ENCODE results near the gene HOXA6. TPM values are rescaled to one million over a fixed set of nuclear protein-coding genes. Genes with fewer than 3 reads are reported as not detected.

The HOXA6 gene
- total RNA-seq, 4 donors from 2014 or later: 5.7 to 15.4 (median 12.4) TPM

DNA sequence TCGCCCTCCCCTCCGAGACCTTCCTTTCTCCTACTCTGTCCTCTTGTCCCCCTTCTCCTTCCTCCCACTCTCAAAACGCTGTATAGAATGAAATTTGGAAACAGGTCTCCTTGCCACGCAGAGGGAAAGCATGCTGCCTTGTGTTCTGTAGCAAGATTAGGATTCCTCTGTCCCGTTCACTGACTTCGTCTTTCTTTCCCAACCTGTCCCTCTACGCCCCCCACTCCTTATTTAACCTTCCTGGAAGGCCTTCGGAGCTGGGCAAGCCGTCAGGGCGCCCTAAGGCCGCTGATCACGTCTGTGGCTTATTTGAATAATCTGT is 16.4 kb upstream of the HOXA6 start:
- 17% methylated on average over 12 of the region's 12 CpGs for WGBS, 2 donors
- intact Hi-C loops (cut with DNase I; ENCODE audit: low total_unique reads): loop anchor here (5.0 to 10.0 kb wide), 2 partner anchors 797 to 959 kb away; partner anchors contain the start of genes CBX3 and HNRNPA2B1
- peak overlapping the region; percentile 54 for H3K4me3 ChIP-seq (ENCODE audit: low read depth, poor library complexity, severe bottlenecking)
- no peak for TF ChIP-seq POLR2A (IDR thresholded peaks at IDR 0.05)
- TF ChIP-seq, protein P1, sequence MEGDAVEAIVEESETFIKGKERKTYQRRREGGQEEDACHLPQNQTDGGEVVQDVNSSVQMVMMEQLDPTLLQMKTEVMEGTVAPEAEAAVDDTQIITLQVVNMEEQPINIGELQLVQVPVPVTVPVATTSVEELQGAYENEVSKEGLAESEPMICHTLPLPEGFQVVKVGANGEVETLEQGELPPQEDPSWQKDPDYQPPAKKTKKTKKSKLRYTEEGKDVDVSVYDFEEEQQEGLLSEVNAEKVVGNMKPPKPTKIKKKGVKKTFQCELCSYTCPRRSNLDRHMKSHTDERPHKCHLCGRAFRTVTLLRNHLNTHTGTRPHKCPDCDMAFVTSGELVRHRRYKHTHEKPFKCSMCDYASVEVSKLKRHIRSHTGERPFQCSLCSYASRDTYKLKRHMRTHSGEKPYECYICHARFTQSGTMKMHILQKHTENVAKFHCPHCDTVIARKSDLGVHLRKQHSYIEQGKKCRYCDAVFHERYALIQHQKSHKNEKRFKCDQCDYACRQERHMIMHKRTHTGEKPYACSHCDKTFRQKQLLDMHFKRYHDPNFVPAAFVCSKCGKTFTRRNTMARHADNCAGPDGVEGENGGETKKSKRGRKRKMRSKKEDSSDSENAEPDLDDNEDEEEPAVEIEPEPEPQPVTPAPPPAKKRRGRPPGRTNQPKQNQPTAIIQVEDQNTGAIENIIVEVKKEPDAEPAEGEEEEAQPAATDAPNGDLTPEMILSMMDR (IDR thresholded peaks at IDR 0.05): no peak
- DNase-seq (ENCODE audit: low spot score in 2 of 2): no peak

DNA sequence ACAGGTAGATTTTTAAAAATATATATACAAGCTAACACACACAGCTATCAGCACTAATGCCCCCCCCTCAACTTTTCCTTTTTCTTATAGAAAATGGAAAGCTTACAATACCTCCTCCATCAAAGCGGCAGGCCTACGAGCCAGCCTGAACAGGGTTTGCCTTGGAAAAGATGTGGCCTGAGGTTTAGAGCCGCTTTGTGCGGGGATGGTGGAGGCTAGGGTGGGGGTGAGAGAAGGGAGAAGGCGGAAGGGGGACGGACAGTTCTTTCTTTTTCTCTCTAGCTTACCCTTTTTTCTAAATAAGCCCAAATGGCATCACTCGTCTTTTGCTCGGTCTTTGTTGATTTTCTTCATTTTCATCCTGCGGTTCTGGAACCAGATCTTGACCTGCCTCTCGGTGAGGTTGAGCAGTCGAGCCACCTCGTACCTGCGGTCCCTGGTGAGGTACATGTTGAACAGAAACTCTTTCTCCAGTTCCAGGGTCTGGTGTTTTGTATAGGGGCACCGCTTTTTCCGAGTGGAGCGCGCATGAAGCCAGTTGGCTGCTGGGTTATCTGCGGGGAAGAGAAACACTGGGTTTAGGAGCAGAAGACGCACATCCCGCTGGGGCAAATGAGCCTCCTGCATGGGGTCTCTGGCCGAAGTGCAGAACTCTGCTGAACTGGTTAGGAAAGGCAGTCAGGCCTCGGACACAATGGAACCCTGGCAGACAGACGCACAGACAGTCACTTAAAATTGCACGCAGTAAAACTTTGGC is 15.9 kb upstream of the HOXA6 start:
- intact Hi-C loops (cut with DNase I; ENCODE audit: low total_unique reads): loop anchor here (5.0 to 10.0 kb wide), 2 partner anchors 796 to 959 kb away; partner anchors contain the start of genes CBX3 and HNRNPA2B1
- DNase-seq (ENCODE audit: low spot score in 2 of 2): no peak
- no peak overlapping the region for H3K4me3 ChIP-seq (ENCODE audit: low read depth, poor library complexity, severe bottlenecking)
- 25 to 42% methylated on average over 24 of the region's 24 CpGs for WGBS, 2 donors
- no peak for TF ChIP-seq POLR2A (IDR thresholded peaks at IDR 0.05)
- TF ChIP-seq, protein P1 (IDR thresholded peaks at IDR 0.05): no peak

DNA sequence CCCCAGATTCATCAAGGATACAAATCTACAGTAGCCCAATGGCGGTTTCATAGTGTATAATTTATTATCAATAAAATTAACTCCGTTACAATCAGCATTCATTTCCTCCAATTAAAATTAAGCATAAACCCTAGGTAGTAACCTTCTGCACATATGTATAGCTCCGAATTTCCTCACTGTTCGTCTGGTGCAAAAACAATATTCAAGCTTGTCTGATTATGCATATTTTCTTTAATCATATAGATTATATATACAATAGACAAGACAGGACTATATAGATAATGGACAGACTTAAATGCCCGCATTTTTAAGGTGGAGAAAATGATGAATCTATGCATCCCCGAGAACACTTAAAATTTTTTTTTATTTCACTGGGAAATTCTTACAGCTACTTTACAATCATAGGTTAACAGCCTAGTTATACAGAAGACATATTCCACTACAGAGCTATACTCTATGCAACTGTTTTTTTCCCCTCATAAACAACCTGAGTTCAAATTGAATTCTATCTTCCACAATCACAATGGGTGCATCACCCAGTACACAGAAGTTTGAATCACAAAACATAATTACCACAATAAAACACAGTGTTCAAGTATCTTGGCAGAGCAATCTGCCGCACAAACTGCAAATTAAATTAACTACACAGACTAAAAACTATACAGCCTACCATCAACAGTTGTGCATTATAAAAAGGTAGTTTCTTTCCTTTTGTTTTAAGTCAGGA is 15.2 kb upstream of the HOXA6 start:
- intact Hi-C loops (cut with DNase I; ENCODE audit: low total_unique reads): loop anchor here (5.0 to 10.0 kb wide), 2 partner anchors 795 to 958 kb away; partner anchors contain the start of genes CBX3 and HNRNPA2B1
- no peak for TF ChIP-seq POLR2A (IDR thresholded peaks at IDR 0.05)
- WGBS, 2 donors: 31 to 42% methylated on average over 7 of the region's 7 CpGs
- H3K4me3 ChIP-seq (ENCODE audit: low read depth, poor library complexity, severe bottlenecking): no peak overlapping the region
- DNase-seq (ENCODE audit: low spot score in 2 of 2): no peak

DNA sequence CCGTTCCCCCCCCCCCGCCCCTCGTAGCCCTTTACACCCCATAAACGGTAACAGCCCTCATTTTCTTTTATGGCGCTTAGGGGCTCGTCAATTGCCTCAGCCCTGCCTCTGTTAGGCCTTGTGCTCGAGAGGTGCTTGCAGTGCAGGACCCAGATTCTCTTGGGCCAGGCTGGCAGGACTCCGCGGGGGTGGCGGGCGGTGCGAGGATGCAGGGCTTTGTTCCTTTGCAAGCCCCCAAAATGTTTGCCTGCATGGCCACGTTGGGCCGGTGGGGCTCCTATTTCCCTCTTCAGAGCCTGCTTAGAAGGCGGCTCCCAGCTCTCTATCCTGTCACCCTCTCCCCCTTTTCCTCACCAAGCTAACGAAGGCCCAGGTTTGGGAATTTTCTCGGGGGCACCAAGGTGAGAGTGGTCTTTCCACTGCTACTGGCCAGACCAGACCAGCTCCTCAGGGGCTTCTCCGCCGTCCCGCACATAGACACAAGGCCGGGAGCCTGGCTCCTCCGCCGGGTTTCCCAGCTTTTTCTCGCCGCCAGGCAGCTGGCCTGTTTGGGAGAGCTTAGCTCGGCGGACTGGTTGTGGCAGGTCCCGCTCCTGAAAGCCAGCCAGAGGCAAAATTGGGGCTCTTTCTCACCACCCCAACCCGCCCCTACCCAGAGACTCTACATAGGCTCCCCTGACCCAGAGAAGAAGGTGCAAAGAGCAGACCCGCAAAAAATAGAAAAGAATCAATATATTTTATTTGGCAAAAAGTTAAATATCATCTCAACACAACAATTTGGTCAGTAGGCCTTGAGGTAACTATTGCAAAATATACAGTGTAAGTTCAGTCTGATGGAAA is 14.4 kb upstream of the HOXA6 start:
- WGBS, 2 donors: 32 to 41% methylated on average over 27 to 30 of the region's 30 CpGs
- TF ChIP-seq, protein P1 (IDR thresholded peaks at IDR 0.05): no peak
- no peak for TF ChIP-seq POLR2A (IDR thresholded peaks at IDR 0.05)
- intact Hi-C loops (cut with DNase I; ENCODE audit: low total_unique reads): loop anchor here (5.0 to 10.0 kb wide), 2 partner anchors 795 to 957 kb away; partner anchors contain the start of genes CBX3 and HNRNPA2B1
- H3K4me3 ChIP-seq (ENCODE audit: low read depth, poor library complexity, severe bottlenecking): no peak overlapping the region
- peak in 1 of 2 donors; percentile 86 for DNase-seq (ENCODE audit: low spot score in 2 of 2)

DNA sequence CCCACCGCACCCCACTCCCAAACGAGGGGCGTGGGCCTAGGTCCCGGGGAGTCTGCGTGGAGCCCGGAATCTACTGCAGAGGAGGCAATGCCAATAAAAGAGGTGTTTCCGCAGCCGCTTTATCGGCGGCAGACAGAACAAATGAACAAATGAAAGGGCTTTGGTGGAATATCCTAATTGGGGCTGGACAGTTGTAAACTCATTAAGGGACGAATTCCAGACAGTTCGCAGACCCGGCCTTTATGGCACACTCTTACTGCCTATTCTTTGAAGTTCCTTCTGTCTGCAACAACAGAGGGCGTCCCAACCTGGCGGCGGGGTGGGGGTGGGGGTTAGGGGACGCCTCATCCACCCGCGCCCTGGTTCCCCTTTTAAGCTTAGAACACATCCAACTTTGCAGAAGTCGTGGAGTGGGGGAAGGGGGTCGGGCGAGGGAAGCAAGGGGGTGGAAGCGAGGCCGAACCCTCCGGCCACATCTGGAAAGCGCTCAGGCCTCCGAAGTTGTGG is 13.7 kb upstream of the HOXA6 start:
- no peak for TF ChIP-seq POLR2A (IDR thresholded peaks at IDR 0.05)
- TF ChIP-seq, protein P1 (IDR thresholded peaks at IDR 0.05): no peak
- 10 to 15% methylated on average over 26 to 27 of the region's 27 CpGs for WGBS, 2 donors
- DNase-seq (ENCODE audit: low spot score in 2 of 2): peak in 1 of 2 donors; percentile 89
- H3K4me3 ChIP-seq (ENCODE audit: low read depth, poor library complexity, severe bottlenecking): no peak overlapping the region
- intact Hi-C loops (cut with DNase I; ENCODE audit: low total_unique reads): loop anchor here (5.0 to 10.0 kb wide), 2 partner anchors 794 to 956 kb away; partner anchors contain the start of genes CBX3 and HNRNPA2B1

All from lower leg skin (tissue), 4 donors.